ENCODE results near the gene AP5B1. TPM values are rescaled to one million over a fixed set of nuclear protein-coding genes. Genes with fewer than 3 reads are reported as not detected.

Gene AP5B1
- total RNA-seq, 1 donor from 2014 or later: 19.3 TPM

DNA sequence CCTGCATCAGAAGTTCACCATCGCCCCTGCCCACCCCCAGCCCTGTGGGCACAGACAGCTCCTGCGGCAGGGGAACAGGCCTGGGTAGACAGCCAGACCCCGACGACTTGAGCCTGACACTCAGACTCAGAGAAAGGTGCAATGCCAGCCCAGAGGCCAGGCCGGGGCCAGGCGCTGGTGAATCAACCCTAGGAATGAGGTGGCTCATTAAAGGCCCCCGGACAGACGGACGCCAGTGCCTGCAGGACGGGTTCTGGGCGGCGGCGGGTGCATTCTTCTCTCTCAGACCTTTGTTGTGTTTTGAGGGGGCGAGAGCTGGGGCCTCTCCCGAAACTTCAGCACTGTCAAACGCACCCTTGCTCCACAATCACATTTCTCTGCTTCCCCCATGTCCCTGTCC is 11.7 kb upstream of the AP5B1 start:
- peaks cover 33% of the 10 kb centered on the region for H3K4me1 Mint-ChIP-seq (ENCODE audit: low read depth)
- H3K4me3 Mint-ChIP-seq (ENCODE audit: low read depth): no peak overlapping the region
- no peak for DNase-seq (ENCODE audit: low spot score, unreplicated experiment)
- peak overlapping the region; percentile 45 for H3K27ac Mint-ChIP-seq
- no peaks in the 10 kb centered on the region for H3K27me3 Mint-ChIP-seq
- no peaks in the 10 kb centered on the region for H3K9me3 Mint-ChIP-seq (ENCODE audit: low read depth)
- TF ChIP-seq, protein P1, sequence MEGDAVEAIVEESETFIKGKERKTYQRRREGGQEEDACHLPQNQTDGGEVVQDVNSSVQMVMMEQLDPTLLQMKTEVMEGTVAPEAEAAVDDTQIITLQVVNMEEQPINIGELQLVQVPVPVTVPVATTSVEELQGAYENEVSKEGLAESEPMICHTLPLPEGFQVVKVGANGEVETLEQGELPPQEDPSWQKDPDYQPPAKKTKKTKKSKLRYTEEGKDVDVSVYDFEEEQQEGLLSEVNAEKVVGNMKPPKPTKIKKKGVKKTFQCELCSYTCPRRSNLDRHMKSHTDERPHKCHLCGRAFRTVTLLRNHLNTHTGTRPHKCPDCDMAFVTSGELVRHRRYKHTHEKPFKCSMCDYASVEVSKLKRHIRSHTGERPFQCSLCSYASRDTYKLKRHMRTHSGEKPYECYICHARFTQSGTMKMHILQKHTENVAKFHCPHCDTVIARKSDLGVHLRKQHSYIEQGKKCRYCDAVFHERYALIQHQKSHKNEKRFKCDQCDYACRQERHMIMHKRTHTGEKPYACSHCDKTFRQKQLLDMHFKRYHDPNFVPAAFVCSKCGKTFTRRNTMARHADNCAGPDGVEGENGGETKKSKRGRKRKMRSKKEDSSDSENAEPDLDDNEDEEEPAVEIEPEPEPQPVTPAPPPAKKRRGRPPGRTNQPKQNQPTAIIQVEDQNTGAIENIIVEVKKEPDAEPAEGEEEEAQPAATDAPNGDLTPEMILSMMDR (IDR thresholded peaks at IDR 0.05; ENCODE audit: unreplicated experiment): no peak
- peaks cover 8% of the 10 kb centered on the region for H3K36me3 Mint-ChIP-seq (ENCODE audit: insufficient read depth)

DNA sequence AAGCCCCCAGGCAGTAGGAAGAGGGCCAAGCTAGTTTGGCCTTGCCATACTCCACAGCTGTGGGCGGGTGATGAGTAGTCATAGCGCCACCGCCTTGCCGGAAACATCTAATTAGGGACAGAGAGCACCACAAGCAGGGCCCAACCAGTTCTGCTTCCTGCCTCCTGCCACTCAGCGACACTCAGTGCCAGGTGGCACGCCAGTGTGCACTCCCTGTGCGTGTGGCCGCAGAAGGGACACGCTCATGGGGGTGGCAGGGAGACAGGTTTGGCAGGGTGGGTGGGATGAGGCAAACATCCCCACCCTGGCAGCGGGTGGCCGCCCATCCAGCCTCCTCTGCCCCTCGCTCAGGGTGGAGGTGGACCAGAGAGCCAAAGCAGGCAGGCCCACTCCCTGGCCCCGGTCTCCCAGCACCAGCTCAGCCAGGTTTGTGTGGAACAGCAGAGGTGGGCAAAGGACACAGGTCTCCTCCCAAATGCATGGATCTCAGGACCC is 11.0 kb upstream of the AP5B1 start:
- Mint-ChIP-seq H3K27ac (no peak overlapping the region), H3K9me3 (ENCODE audit: low read depth) (no peaks in the 10 kb centered on the region), H3K4me3 (ENCODE audit: low read depth) (no peak overlapping the region), H3K4me1 (ENCODE audit: low read depth) (peaks cover 27% of the 10 kb centered on the region), H3K27me3 (no peaks in the 10 kb centered on the region), H3K36me3 (ENCODE audit: insufficient read depth) (peaks cover 8% of the 10 kb centered on the region)
- TF ChIP-seq, protein P1 (IDR thresholded peaks at IDR 0.05; ENCODE audit: unreplicated experiment): no peak
- no peak for DNase-seq (ENCODE audit: low spot score, unreplicated experiment)

DNA sequence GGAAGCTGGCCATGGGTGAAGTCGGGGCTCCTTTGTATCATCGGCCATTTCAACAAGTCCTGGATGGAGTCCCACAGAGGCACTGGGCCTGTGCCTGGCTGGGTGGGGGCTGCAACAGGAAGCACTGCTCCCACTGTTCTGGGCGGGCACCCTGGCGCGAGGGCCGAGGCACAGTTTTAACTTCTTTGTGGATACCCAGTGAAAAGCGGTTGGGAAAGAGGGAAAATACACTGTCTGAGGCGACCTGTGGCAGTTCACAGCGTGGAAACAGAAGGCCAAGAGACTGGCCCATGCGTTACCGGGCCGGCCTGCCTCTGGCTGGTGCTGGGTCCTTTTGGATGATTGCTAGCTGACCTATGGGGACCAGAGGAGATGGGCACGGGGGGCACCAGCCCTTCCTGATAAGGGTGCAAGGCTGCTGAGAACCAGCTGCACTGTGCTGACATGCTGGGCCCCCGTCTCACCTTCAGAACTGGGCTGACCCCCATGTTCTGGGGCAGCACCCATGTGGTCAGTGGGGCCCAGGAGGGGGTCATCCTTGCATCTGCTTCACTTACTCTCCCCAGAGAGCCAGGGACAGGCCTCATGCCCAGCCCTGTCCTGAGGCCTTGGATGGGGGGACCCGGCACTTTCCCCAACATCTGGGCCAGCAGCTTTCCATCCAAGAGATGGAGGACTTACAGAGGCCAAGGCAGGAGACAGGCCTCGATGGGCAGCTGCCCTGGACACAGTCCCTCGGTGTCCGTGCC is 10.3 kb upstream of the AP5B1 start:
- peaks cover 6% of the 10 kb centered on the region for H3K36me3 Mint-ChIP-seq (ENCODE audit: insufficient read depth)
- DNase-seq (ENCODE audit: low spot score, unreplicated experiment): no peak
- H3K27me3 Mint-ChIP-seq: no peaks in the 10 kb centered on the region
- TF ChIP-seq, protein P1 (IDR thresholded peaks at IDR 0.05; ENCODE audit: unreplicated experiment): no peak
- peaks cover 20% of the 10 kb centered on the region for H3K4me1 Mint-ChIP-seq (ENCODE audit: low read depth)
- H3K9me3 Mint-ChIP-seq (ENCODE audit: low read depth): no peaks in the 10 kb centered on the region
- H3K27ac Mint-ChIP-seq: no peak overlapping the region
- H3K4me3 Mint-ChIP-seq (ENCODE audit: low read depth): no peak overlapping the region

GRCh38 chr11:65790104-65790901 is 9.5 kb upstream of the AP5B1 start:
- DNase-seq (ENCODE audit: low spot score, unreplicated experiment): no peak
- Mint-ChIP-seq H3K9me3 (ENCODE audit: low read depth) (no peaks in the 10 kb centered on the region), H3K4me1 (ENCODE audit: low read depth) (peaks cover 21% of the 10 kb centered on the region), H3K36me3 (ENCODE audit: insufficient read depth) (peaks cover 5% of the 10 kb centered on the region), H3K27ac (no peak overlapping the region), H3K4me3 (ENCODE audit: low read depth) (no peak overlapping the region), H3K27me3 (peaks cover 7% of the 10 kb centered on the region)
- TF ChIP-seq, protein P1 (IDR thresholded peaks at IDR 0.05; ENCODE audit: unreplicated experiment): no peak
